Stimulated activated CD8-positive, alpha-beta memory T cell treated with anti-CD3 and anti-CD28 coated beads, Interleukin-7, amount 100 ng/mL, for 1 hour (primary cell): ENCODE results near the gene MAN1B1.

Experiments
- DNase-seq, 2 donors: peaks; one replicate each; pipeline ENCODE4 v3.0.0-alpha.2; 2020; ENCODE audit warnings: low read depth in 2 of 2

MAN1B1 gene

GRCh38 chr9:137086531-137087408, at the start of gene MAN1B1:
TSS of gene MAN1B1 (plus strand) at chr9:137086985. CDS start at chr9:137087000, 15 bp downstream.
- DNase-seq: peak; percentile 98

- no peak for DNase-seq
Observed at GRCh38 chr9:137037035-137037434, 49.8 kb upstream of the MAN1B1 start.

GRCh38 chr9:137037483-137037882, 49.3 kb upstream of the MAN1B1 start:
- no peak for DNase-seq

- DNase-seq: no peak
Observed at GRCh38 chr9:137038916-137039315, 47.9 kb upstream of the MAN1B1 start.

- no peak for DNase-seq
Observed at GRCh38 chr9:137039611-137040366, 47.0 kb upstream of the MAN1B1 start.

GRCh38 chr9:137040568-137040967, 46.2 kb upstream of the MAN1B1 start:
- no peak for DNase-seq

GRCh38 chr9:137041124-137041523, 45.7 kb upstream of the MAN1B1 start:
- DNase-seq: no peak

GRCh38 chr9:137042751-137043727, 43.7 kb upstream of the MAN1B1 start:
- no peak for DNase-seq

GRCh38 chr9:137044037-137044436, 42.7 kb upstream of the MAN1B1 start:
- no peak for DNase-seq

GRCh38 chr9:137044502-137045177, 42.1 kb upstream of the MAN1B1 start:
- no peak for DNase-seq

GRCh38 chr9:137045294-137046087, 41.3 kb upstream of the MAN1B1 start:
- no peak for DNase-seq

GRCh38 chr9:137046088-137046787, 40.5 kb upstream of the MAN1B1 start, which contains the start of gene NPDC1:
TSS of gene NPDC1 (minus strand) at chr9:137046177. CDS start at chr9:137045989, 188 bp downstream.
- DNase-seq: peak; percentile 50 to 64

- DNase-seq: no peak
Observed at GRCh38 chr9:137048655-137049543, 37.9 kb upstream of the MAN1B1 start.

- no peak for DNase-seq
Observed at GRCh38 chr9:137049544-137050449, 37.0 kb upstream of the MAN1B1 start.

GRCh38 chr9:137050570-137050969, 36.2 kb upstream of the MAN1B1 start:
- DNase-seq: no peak

- no peak for DNase-seq
Observed at GRCh38 chr9:137051145-137051724, 35.5 kb upstream of the MAN1B1 start.

- DNase-seq: no peak
Observed at GRCh38 chr9:137052293-137052692, 34.5 kb upstream of the MAN1B1 start.
